PFSK-1 (cell line): ENCODE data around the gene ERN1.

ENCODE experiments used
- FOXP2 ChIP-seq: optimal IDR thresholded peaks from 2 replicates; pipeline ENCODE3; 2011; ENCODE audit warnings: borderline replicate concordance, control low read depth, inconsistent platforms; ENCODE audit not compliant: insufficient read depth; ENCODE audit errors: extremely low read length, extremely low read depth
- POLR2AphosphoS5 ChIP-seq: IDR thresholded peaks from 2 replicates; pipeline ENCODE4 v1.6.1; 2012; ENCODE audit warnings: low read depth, mild to moderate bottlenecking, control low read depth, low read length, moderate library complexity
- SIN3A ChIP-seq: IDR thresholded peaks from 2 replicates; pipeline ENCODE4 v1.6.1; 2012; ENCODE audit warnings: mild to moderate bottlenecking, low read length, moderate library complexity, borderline replicate concordance; ENCODE audit not compliant: insufficient read depth
- TAF1 ChIP-seq: IDR thresholded peaks from 2 replicates; pipeline ENCODE4 v1.6.1; 2012; ENCODE audit warnings: low read length, control low read depth, borderline replicate concordance; ENCODE audit not compliant: insufficient read depth
- TF ChIP-seq, protein P1 (sequence below), 2 experiments: IDR thresholded peaks; 2 replicates each; pipeline versions ENCODE4 v1.6.1 to v1.8.0; 2011 to 2012; ENCODE audit warnings: low read depth in 2 of 2, low read length in 2 of 2, control low read depth in 1 of 2, inconsistent platforms in 1 of 2, mild to moderate bottlenecking in 1 of 2, moderate library complexity in 1 of 2; ENCODE audit not compliant: insufficient read depth in 1 of 2

DNA sequence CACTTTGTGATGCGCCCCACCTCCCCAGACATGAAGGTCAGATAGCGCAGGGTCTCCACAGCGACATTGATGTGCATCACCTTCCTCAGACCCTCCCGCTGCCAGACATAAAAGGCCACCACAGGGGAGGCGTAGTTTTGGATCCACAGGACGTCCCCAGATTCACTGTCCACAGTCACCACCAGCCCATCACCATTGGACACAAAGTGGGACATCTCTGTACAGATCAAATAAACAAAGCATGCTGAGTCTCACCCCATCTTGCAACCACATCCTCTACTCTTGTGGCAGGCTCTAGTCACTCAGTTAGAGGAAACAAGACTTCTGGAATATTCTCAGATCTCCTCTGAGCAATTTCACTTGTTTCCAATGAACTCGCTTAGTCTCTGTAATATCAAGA is 63.2 kb downstream of the ERN1 start:
- TF ChIP-seq TAF1 (no peak), POLR2AphosphoS5 (no peak), SIN3A (no peak), FOXP2 (no peak)
- TF ChIP-seq, protein P1, sequence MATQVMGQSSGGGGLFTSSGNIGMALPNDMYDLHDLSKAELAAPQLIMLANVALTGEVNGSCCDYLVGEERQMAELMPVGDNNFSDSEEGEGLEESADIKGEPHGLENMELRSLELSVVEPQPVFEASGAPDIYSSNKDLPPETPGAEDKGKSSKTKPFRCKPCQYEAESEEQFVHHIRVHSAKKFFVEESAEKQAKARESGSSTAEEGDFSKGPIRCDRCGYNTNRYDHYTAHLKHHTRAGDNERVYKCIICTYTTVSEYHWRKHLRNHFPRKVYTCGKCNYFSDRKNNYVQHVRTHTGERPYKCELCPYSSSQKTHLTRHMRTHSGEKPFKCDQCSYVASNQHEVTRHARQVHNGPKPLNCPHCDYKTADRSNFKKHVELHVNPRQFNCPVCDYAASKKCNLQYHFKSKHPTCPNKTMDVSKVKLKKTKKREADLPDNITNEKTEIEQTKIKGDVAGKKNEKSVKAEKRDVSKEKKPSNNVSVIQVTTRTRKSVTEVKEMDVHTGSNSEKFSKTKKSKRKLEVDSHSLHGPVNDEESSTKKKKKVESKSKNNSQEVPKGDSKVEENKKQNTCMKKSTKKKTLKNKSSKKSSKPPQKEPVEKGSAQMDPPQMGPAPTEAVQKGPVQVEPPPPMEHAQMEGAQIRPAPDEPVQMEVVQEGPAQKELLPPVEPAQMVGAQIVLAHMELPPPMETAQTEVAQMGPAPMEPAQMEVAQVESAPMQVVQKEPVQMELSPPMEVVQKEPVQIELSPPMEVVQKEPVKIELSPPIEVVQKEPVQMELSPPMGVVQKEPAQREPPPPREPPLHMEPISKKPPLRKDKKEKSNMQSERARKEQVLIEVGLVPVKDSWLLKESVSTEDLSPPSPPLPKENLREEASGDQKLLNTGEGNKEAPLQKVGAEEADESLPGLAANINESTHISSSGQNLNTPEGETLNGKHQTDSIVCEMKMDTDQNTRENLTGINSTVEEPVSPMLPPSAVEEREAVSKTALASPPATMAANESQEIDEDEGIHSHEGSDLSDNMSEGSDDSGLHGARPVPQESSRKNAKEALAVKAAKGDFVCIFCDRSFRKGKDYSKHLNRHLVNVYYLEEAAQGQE (IDR thresholded peaks at IDR 0.05; ENCODE audit: insufficient read depth in 1 of 2, low read depth in 2 of 2, low read length in 2 of 2), result no peak
